ENCODE results near the gene IFITM5.
"Not testable (repeated sequence)": the region's sequence is repeated elsewhere in the genome, so short reads cannot be mapped to it uniquely, and the experiment has no call there.

The IFITM5 gene

GRCh38 chr11:269146-269890, 30.0 kb downstream of the IFITM5 start:
- no peak for DNase-seq (ENCODE audit: low spot score)
- no peak for FAIRE-seq

GRCh38 chr11:268716-269145, 30.6 kb downstream of the IFITM5 start:
- DNase-seq (ENCODE audit: low spot score); FAIRE-seq: not testable (repeated sequence)

GRCh38 chr11:267491-267994, 31.8 kb downstream of the IFITM5 start:
- FAIRE-seq (no peak), DNase-seq (ENCODE audit: low spot score) (no peak)

DNA sequence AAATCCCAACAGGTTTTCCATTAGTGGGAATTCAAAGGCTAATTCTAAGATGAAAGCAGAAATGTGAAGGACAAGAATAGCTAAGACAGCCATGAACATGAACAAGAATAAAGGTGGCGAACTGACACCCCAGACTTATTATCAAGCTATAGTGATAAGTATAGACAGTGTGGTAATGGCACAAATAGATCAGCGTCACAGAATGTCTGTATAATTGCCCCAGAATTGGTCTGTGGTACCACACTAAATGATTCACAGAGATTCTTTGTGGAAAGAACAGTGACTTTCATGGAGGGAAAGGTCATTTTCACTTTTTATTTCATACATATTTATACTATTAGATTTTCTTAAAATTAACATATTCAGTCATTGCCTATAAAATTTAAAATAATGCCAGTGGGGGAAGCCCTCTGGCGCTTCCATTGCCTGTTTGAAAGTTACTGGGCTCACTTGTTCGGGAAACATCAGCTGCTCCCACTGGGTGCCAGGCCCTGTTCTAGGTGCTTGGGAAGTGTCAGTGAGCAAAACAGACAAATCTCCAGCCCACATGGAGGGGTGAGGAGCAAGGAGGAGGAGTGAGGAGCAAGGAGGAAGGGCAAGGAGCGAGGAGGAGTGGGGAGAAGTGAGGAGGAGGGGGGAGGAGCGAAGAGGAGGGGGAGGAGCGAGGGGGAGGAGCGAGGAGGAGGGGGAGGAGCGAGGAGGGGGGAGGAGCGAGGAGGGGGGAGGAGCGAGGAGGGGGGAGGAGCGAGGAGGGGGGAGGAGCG, 32.5 kb downstream of the IFITM5 start:
- FAIRE-seq (no peak), DNase-seq (ENCODE audit: low spot score) (no peak)

GRCh38 chr11:261624-262023, 37.7 kb downstream of the IFITM5 start:
- FAIRE-seq = no peak
- no peak for DNase-seq (ENCODE audit: low spot score)

DNA sequence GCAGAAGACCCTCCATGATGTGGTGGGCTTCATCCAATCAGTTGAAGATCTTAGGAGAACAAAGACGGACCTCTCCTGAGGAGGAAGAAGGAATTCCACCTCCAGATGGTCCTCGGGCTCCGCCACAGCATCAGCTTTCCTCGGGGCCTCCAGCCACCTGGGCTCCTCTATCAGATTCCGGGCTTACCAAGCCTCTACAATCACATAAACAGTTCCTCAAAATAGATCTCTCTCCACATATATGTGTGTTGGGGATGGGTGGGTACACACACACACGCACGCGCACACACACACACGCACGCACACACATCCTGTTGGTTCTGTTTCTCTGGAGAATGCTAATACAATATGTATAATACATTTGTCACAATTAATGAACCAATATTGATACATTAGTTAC, 39.9 kb downstream of the IFITM5 start:
- FAIRE-seq = no peak
- DNase-seq (ENCODE audit: low spot score) = no peak

- DNase-seq (ENCODE audit: low spot score) (no peak), FAIRE-seq (no peak)
Observed at GRCh38 chr11:257766-258493, 41.4 kb downstream of the IFITM5 start.

- DNase-seq (ENCODE audit: low spot score) (no peak), FAIRE-seq (no peak)
Observed at GRCh38 chr11:256952-257737, 42.2 kb downstream of the IFITM5 start.

GRCh38 chr11:255816-256215, 43.5 kb downstream of the IFITM5 start:
- no peak for FAIRE-seq
- DNase-seq (ENCODE audit: low spot score) = no peak

DNA sequence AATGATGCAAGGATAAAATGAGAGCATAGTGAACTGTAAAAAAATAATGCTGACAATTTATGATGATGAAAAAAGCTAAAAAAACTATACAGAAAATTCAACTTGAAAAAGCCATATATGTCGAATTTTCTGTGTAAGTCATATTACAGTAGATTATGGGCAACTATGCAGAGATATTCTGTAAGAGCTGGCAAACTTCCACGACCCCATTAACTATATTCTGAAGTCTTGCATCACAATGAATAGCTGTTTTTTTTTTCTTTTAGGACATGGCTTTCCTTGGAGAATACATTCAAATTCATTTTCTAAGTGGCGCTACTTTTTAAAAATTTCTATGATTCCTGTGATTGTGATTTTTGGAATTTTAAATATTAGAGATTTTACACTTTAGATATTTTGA, 44.1 kb downstream of the IFITM5 start:
- FAIRE-seq (no peak), DNase-seq (ENCODE audit: low spot score) (no peak)

GRCh38 chr11:253886-254270, 45.4 kb downstream of the IFITM5 start:
- FAIRE-seq = no peak

GRCh38 chr11:253160-253885, 46.0 kb downstream of the IFITM5 start:
- FAIRE-seq (no peak), DNase-seq (ENCODE audit: low spot score) (no peak)

More at GRCh38 chr11:253886-254270, 45.4 kb downstream of the IFITM5 start:
- DNase-seq (ENCODE audit: low spot score) = no peak

GRCh38 chr11:252666-253065, 46.7 kb downstream of the IFITM5 start:
- FAIRE-seq (no peak), DNase-seq (ENCODE audit: low spot score) (no peak)

GRCh38 chr11:251550-251949, 47.8 kb downstream of the IFITM5 start:
- DNase-seq (ENCODE audit: low spot score) = no peak
- FAIRE-seq = no peak

- FAIRE-seq (no peak), DNase-seq (ENCODE audit: low spot score) (no peak)
Observed at GRCh38 chr11:250740-251299, 48.5 kb downstream of the IFITM5 start.

- DNase-seq (ENCODE audit: low spot score) = no peak
- no peak for FAIRE-seq
Observed at GRCh38 chr11:250274-250673, 49.1 kb downstream of the IFITM5 start.

DNA sequence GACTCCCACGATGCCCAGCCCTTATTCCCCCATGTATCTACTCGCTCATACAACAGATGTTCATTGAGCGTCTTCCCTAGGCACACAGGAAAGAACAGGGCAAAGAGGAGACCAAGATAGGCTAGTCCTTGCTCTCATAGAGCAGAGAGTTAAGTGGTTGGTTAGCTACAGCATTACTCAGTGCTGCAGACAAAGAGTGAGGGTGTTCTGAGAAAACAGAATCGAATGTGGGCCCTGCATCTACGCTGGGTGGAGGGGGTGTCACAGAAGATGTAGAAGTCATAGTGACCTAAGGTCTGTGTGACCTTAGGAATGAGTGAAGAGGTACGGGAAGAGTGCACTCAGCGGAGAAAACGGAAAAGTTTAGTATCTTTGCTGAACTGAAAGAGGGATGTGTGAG, 50.3 kb downstream of the IFITM5 start:
- no peak for FAIRE-seq
- no peak for DNase-seq (ENCODE audit: low spot score)

All from RCC 7860 (cell line).